ENCODE results near the gene ACP2.

GRCh38 chr11:47261291-47261800, 12.7 kb upstream of the ACP2 start:
- TF ChIP-seq CTCF (IDR thresholded peaks at IDR 0.05): no peak
- no peak for TF ChIP-seq EZH2 (IDR thresholded peaks at IDR 0.05; ENCODE audit: borderline replicate concordance, insufficient read depth, low read depth, low read length, poor library complexity, severe bottlenecking)

Measured in B cell (primary cell).